Right atrium auricular region (tissue), 2 donors: Measurements from ENCODE around the gene SS18L1. TPM values are rescaled to one million over a fixed set of nuclear protein-coding genes. Genes with fewer than 3 reads are reported as not detected.

Experiments used
- DNase-seq: peaks from one replicate; pipeline ENCODE4 v3.0.0-alpha.2; 2019; ENCODE audit warnings: low spot score
- H3K27ac ChIP-seq, 2 donors: fragments of 200-600 bp; sonication (generic); 1 replicate in 1 of 2; 2 replicates in 1 of 2; pipeline ENCODE4 v1.5.1; 2016 to 2019
- H3K27me3 ChIP-seq, 2 donors: fragments of 200-600 bp; sonication (generic); one replicate each; pipeline versions ENCODE4 v1.5.1 to v1.6.0; 2017 to 2019
- H3K36me3 ChIP-seq: fragments of 200-600 bp; sonication (generic); one replicate; pipeline ENCODE4 v1.5.1; 2016
- H3K4me1 ChIP-seq, 2 donors: fragments of 200-600 bp; sonication (generic); one replicate each; pipeline versions ENCODE4 v1.5.1 to v1.6.0; 2017 to 2019
- H3K4me3 ChIP-seq, 2 donors: fragments of 200-600 bp; sonication (generic); 1 replicate in 1 of 2; 2 replicates in 1 of 2; pipeline ENCODE4 v1.5.1; 2017 to 2019; ENCODE audit warnings: mild to moderate bottlenecking in 1 of 2, moderate library complexity in 1 of 2
- H3K9me3 ChIP-seq, 2 donors: fragments of 200-600 bp; sonication (generic); one replicate each; pipeline ENCODE4 v1.5.1; 2019
- CTCF ChIP-seq, 2 donors: fragments of 200-600 bp; sonication (generic); IDR thresholded peaks; one replicate each; pipeline ENCODE4 v1.5.1; 2019; ENCODE audit warnings: antibody characterized with exemption in 2 of 2
- total RNA-seq, 2 donors: library from RNA; depleted of rRNA; stranded (reverse); fragments of >200 nt; gene quantifications; one replicate each; pipeline ENCODE4 v1.1.0, GENCODE V29; 2016

Gene SS18L1
- total RNA-seq, 2 donors from 2014 or later = 8.3 to 9.0 TPM

GRCh38 chr20:62160876-62161275 lies 17.3 kb downstream of the SS18L1 start:
- no peak overlapping the region for H3K27ac ChIP-seq
- DNase-seq = no peak
- no peaks in the 10 kb centered on the region for H3K27me3 ChIP-seq
- peaks cover 49% of the 10 kb centered on the region for H3K36me3 ChIP-seq
- no peak for TF ChIP-seq CTCF (IDR thresholded peaks at IDR 0.05)
- H3K9me3 ChIP-seq = no peaks in the 10 kb centered on the region
- peaks cover 0 to 12% of the 10 kb centered on the region in 2 donors for H3K4me1 ChIP-seq
- no peak overlapping the region for H3K4me3 ChIP-seq

- Histone ChIP-seq H3K9me3 (no peaks in the 10 kb centered on the region), H3K36me3 (peaks cover 53% of the 10 kb centered on the region), H3K4me1 (peaks cover 0 to 11% of the 10 kb centered on the region in 2 donors), H3K27ac (no peak overlapping the region), H3K4me3 (no peak overlapping the region), H3K27me3 (no peaks in the 10 kb centered on the region)
- no peak for DNase-seq
- no peak for TF ChIP-seq CTCF (IDR thresholded peaks at IDR 0.05)
Measured at GRCh38 chr20:62161347-62161746, 17.8 kb downstream of the SS18L1 start.

- H3K9me3 ChIP-seq = no peaks in the 10 kb centered on the region
- no peak overlapping the region for H3K4me3 ChIP-seq
- TF ChIP-seq CTCF (IDR thresholded peaks at IDR 0.05) = no peak
- no peaks in the 10 kb centered on the region for H3K27me3 ChIP-seq
- H3K36me3 ChIP-seq = peaks cover 57% of the 10 kb centered on the region
- no peaks in the 10 kb centered on the region for H3K4me1 ChIP-seq
- no peak overlapping the region for H3K27ac ChIP-seq
- no peak for DNase-seq
Measured at GRCh38 chr20:62162765-62163484, 19.4 kb downstream of the SS18L1 start.

- TF ChIP-seq CTCF (IDR thresholded peaks at IDR 0.05) = no peak
- H3K36me3 ChIP-seq = peaks cover 57% of the 10 kb centered on the region
- no peaks in the 10 kb centered on the region for H3K27me3 ChIP-seq
- no peaks in the 10 kb centered on the region for H3K9me3 ChIP-seq
- DNase-seq = no peak
- no peak overlapping the region for H3K27ac ChIP-seq
- no peak overlapping the region for H3K4me3 ChIP-seq
- H3K4me1 ChIP-seq = no peaks in the 10 kb centered on the region
Measured at GRCh38 chr20:62163485-62163865, 19.9 kb downstream of the SS18L1 start.

- TF ChIP-seq CTCF (IDR thresholded peaks at IDR 0.05) = no peak
Measured at GRCh38 chr20:62163986-62164762, 20.6 kb downstream of the SS18L1 start.

More at GRCh38 chr20:62163986-62164762, 20.6 kb downstream of the SS18L1 start:
- no peaks in the 10 kb centered on the region for H3K9me3 ChIP-seq
- no peak overlapping the region for H3K27ac ChIP-seq
- H3K27me3 ChIP-seq = no peaks in the 10 kb centered on the region
- H3K36me3 ChIP-seq = peaks cover 59% of the 10 kb centered on the region
- no peak overlapping the region for H3K4me3 ChIP-seq
- no peaks in the 10 kb centered on the region for H3K4me1 ChIP-seq
- no peak for DNase-seq
